AG10803 (cell line): Measurements from ENCODE around the gene OGDHL.
A peak's percentile ranks its signal among the peaks of the same experiment; 100 is the strongest.

Source experiments
- DNase-seq: peaks from one replicate; pipeline ENCODE4 v3.0.0; 2010; ENCODE audit warnings: low read depth
- H3K4me3 ChIP-seq: 2 replicates; pipeline ENCODE4 v1.5.1; 2011; ENCODE audit warnings: mild to moderate bottlenecking, low read length, control low read depth
- CTCF ChIP-seq: conservative IDR thresholded peaks from 2 replicates; pipeline ENCODE4 v1.5.1; 2011; ENCODE audit warnings: mild to moderate bottlenecking, low read length, control low read depth, inconsistent platforms

OGDHL gene

GRCh38 chr10:49761789-49762565, at the start of gene OGDHL:
OGDHL (minus strand) TSS chr10:49762323; CDS start chr10:49758592, 3,731 bp downstream.
- peak within 1 kb of the TSS; percentile 36 for H3K4me3 ChIP-seq
- no peak for TF ChIP-seq CTCF
- DNase-seq, result peak; percentile 8

- no peak overlapping the region for H3K4me3 ChIP-seq
- DNase-seq, result no peak
- no peak for TF ChIP-seq CTCF
Observed at GRCh38 chr10:49803988-49804387, 41.9 kb upstream of the OGDHL start.

DNA sequence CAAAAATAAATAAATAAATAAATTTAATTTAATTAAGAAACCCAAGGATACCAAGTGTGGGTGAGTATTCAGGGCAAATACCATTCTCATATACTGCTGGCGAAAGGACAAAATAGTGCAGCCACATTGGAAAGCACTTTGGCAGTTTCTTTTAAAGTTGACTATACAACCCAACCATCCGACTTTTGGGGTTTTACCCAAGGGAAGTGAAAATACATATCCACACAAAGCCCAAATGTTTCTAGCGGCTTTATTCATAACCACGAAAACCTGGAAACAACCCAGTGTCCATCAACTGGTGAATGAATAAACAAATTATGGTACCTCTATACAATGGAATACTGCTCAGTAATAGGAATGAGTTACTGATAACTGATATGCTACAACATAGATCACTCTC, 36.2 kb upstream of the OGDHL start:
- H3K4me3 ChIP-seq, result no peak overlapping the region
- DNase-seq, result no peak
- TF ChIP-seq CTCF, result no peak

DNA sequence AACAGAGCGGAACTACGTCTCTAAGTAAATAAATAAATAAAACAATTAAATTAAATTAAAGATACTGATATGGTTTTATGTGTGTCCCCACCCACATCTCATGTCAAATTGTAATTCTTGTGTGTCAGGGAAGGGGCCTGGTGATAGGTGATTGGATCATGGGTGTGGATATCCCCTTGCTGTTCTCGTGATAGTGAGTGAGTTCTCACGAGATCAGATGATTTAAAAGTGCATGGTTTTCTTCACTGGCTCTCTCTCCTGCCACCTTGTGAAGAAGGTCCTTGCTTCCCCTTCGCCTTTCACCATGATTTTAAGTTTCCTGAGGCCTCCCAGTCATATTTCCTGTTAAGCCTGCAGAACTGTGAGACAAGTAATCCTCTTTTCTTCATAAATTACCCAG, 29.0 kb upstream of the OGDHL start:
- no peak for DNase-seq
- TF ChIP-seq CTCF, result no peak
- no peak overlapping the region for H3K4me3 ChIP-seq

- TF ChIP-seq CTCF, result no peak
- H3K4me3 ChIP-seq, result no peak overlapping the region
Observed at GRCh38 chr10:49784681-49785080, 22.6 kb upstream of the OGDHL start.

GRCh38 chr10:49783645-49784044, 21.5 kb upstream of the OGDHL start:
- DNase-seq, result no peak
- H3K4me3 ChIP-seq, result no peak overlapping the region
- no peak for TF ChIP-seq CTCF

More at GRCh38 chr10:49784681-49785080, 22.6 kb upstream of the OGDHL start:
- no peak for DNase-seq

- DNase-seq, result peak; percentile 5
- no peak for TF ChIP-seq CTCF
- no peak overlapping the region for H3K4me3 ChIP-seq
Observed at GRCh38 chr10:49781247-49781646, 19.1 kb upstream of the OGDHL start.
